ENCODE data around the gene CYP2C19.
"Not testable (repeated sequence)": the region's sequence is repeated elsewhere in the genome, so short reads cannot be mapped to it uniquely, and the experiment has no call there.

Gene CYP2C19

GRCh38 chr10:94762393-94762792 lies at the start of gene CYP2C19:
CYP2C19 (plus strand) TSS chr10:94762681; CDS start chr10:94762706, 25 bp downstream.
- no peak for DNase-seq

GRCh38 chr10:94725871-94726270 lies 36.6 kb upstream of the CYP2C19 start:
- no peak for DNase-seq

GRCh38 chr10:94735197-94735596 lies 27.3 kb upstream of the CYP2C19 start:
- no peak for DNase-seq

GRCh38 chr10:94738588-94738987 lies 23.9 kb upstream of the CYP2C19 start:
- DNase-seq: no peak

- DNase-seq: no peak
Measured at GRCh38 chr10:94747137-94747536, 15.3 kb upstream of the CYP2C19 start.

- DNase-seq: no peak
Measured at GRCh38 chr10:94747838-94748237, 14.6 kb upstream of the CYP2C19 start.

GRCh38 chr10:94757916-94758315 lies 4.6 kb upstream of the CYP2C19 start:
- DNase-seq: no peak

GRCh38 chr10:94760586-94761178 lies 1.8 kb upstream of the CYP2C19 start:
- DNase-seq: no peak

- not testable (repeated sequence) for DNase-seq
Measured at GRCh38 chr10:94775425-94775824, 12.9 kb downstream of the CYP2C19 start.

- DNase-seq: no peak
Measured at GRCh38 chr10:94777886-94778458, 15.5 kb downstream of the CYP2C19 start.

GRCh38 chr10:94780844-94781243 lies 18.4 kb downstream of the CYP2C19 start:
- DNase-seq: no peak

- no peak for DNase-seq
Measured at GRCh38 chr10:94784256-94784655, 21.8 kb downstream of the CYP2C19 start.

- DNase-seq: no peak
Measured at GRCh38 chr10:94785211-94785610, 22.7 kb downstream of the CYP2C19 start.

GRCh38 chr10:94800551-94800950 lies 38.1 kb downstream of the CYP2C19 start:
- DNase-seq: not testable (repeated sequence)

GRCh38 chr10:94803307-94803706 lies 40.8 kb downstream of the CYP2C19 start:
- DNase-seq: no peak

GRCh38 chr10:94830025-94830424 lies 67.5 kb downstream of the CYP2C19 start:
- not testable (repeated sequence) for DNase-seq

- DNase-seq: no peak
Measured at GRCh38 chr10:94846204-94846603, 83.7 kb downstream of the CYP2C19 start.

- DNase-seq: no peak
Measured at GRCh38 chr10:94850766-94851165, 88.3 kb downstream of the CYP2C19 start.

GRCh38 chr10:94851263-94851662 lies 88.8 kb downstream of the CYP2C19 start:
- no peak for DNase-seq

- no peak for DNase-seq
Measured at GRCh38 chr10:94852438-94852837, 90.0 kb downstream of the CYP2C19 start.

GRCh38 chr10:94853065-94853464 lies 90.6 kb downstream of the CYP2C19 start:
- no peak for DNase-seq

- DNase-seq: no peak
Measured at GRCh38 chr10:94858005-94858404, 95.5 kb downstream of the CYP2C19 start.

GRCh38 chr10:94859086-94859485 lies 96.6 kb downstream of the CYP2C19 start:
- DNase-seq: no peak

- DNase-seq: no peak
Measured at GRCh38 chr10:94878649-94879048, 116.2 kb downstream of the CYP2C19 start.

GRCh38 chr10:94879214-94879613 lies 116.7 kb downstream of the CYP2C19 start:
- DNase-seq: no peak
